G401 (cell line): ENCODE measurements around the gene ZNF574. TPM values are rescaled to one million over a fixed set of nuclear protein-coding genes. Genes with fewer than 3 reads are reported as not detected.

Source experiments
- DNase-seq: peaks from one replicate; pipeline ENCODE4 v3.0.0-alpha.2; 2015; ENCODE audit warnings: low spot score
- in situ Hi-C: cut with HindIII; loops from 2 replicates; pipeline ENCODE4 v1.10.0; 2016; ENCODE audit warnings: low sequenced_read_pairs, mixed read lengths
- total RNA-seq: library from RNA; depleted of rRNA; stranded (reverse); fragments of >200 nt; shearing (Covaris generic); gene quantifications from 2 replicates; pipeline ENCODE4 v1.2.3, GENCODE V29; 2014

The ZNF574 gene
- total RNA-seq, 1 experiment from 2014 or later: 22.4 TPM

DNA sequence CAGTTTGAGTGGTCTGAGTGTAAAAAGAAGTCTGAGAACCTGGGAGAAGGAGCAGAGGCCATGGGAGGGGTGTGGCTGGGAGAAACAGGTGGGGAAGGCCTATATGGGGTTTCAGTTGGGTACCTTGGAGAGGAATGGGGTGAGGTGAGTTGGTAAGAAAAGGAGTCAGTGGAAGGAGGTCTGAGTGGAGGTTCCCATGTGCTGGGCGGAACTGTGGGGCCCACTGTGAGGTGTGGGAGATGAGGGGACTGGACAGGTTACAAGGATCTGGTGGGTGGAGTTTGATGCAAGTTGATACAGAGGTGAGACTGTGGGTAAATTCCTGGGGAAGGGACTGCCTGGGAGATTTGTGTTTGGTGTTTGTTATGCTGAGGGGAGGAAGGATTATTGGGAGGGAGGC, 2.1 kb downstream of the ZNF574 start:
- no peak for DNase-seq
- in situ Hi-C loops: no loop called here

DNA sequence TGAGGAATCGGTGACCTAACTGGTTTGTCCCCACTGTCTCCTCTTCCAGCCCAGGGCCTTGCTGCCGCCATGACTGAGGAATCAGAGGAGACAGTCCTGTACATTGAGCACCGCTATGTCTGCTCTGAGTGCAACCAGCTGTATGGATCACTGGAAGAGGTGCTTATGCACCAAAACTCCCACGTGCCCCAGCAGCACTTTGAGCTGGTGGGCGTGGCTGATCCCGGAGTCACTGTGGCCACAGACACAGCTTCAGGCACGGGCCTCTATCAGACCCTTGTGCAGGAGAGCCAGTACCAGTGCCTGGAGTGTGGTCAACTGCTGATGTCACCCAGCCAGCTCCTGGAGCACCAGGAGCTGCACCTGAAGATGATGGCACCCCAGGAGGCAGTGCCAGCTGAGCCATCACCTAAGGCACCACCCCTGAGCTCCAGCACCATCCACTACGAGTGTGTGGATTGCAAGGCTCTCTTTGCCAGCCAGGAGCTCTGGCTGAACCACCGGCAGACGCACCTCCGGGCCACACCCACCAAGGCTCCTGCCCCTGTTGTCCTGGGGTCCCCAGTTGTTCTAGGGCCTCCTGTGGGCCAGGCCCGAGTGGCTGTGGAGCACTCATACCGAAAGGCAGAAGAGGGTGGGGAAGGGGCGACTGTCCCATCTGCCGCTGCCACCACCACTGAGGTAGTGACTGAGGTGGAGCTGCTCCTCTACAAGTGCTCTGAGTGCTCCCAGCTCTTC, 2.7 kb downstream of the ZNF574 start:
- no peak for DNase-seq
- in situ Hi-C loops: no loop called here

DNA sequence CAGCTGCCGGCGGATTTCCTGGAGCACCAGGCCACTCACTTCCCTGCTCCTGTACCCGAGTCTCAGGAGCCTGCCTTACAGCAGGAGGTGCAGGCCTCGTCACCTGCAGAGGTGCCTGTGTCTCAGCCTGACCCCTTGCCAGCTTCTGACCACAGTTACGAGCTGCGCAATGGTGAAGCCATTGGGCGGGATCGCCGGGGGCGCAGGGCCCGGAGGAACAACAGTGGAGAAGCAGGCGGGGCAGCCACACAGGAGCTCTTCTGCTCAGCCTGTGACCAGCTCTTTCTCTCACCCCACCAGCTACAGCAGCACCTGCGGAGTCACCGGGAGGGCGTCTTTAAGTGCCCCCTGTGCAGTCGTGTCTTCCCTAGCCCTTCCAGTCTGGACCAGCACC, 3.3 kb downstream of the ZNF574 start:
- in situ Hi-C loops: no loop called here
- DNase-seq: no peak

DNA sequence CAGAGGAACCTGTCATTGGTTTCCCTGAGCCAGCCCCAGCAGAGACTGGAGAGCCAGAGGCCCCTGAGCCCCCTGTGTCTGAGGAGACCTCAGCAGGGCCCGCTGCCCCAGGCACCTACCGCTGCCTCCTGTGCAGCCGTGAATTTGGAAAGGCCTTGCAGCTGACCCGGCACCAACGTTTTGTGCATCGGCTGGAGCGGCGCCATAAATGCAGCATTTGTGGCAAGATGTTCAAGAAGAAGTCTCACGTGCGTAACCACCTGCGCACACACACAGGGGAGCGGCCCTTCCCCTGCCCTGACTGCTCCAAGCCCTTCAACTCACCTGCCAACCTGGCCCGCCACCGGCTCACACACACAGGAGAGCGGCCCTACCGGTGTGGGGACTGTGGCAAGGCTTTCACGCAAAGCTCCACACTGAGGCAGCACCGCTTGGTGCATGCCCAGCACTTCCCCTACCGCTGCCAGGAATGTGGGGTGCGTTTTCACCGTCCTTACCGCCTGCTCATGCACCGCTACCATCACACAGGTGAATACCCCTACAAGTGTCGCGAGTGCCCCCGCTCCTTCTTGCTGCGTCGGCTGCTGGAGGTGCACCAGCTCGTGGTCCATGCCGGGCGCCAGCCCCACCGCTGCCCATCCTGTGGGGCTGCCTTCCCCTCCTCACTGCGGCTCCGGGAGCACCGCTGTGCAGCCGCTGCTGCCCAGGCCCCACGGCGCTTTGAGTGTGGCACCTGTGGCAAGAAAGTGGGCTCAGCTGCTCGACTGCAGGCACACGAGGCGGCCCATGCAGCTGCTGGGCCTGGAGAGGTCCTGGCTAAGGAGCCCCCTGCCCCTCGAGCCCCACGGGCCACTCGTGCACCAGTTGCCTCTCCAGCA, 4.2 kb downstream of the ZNF574 start:
- in situ Hi-C loops: no loop called here
- no peak for DNase-seq

DNA sequence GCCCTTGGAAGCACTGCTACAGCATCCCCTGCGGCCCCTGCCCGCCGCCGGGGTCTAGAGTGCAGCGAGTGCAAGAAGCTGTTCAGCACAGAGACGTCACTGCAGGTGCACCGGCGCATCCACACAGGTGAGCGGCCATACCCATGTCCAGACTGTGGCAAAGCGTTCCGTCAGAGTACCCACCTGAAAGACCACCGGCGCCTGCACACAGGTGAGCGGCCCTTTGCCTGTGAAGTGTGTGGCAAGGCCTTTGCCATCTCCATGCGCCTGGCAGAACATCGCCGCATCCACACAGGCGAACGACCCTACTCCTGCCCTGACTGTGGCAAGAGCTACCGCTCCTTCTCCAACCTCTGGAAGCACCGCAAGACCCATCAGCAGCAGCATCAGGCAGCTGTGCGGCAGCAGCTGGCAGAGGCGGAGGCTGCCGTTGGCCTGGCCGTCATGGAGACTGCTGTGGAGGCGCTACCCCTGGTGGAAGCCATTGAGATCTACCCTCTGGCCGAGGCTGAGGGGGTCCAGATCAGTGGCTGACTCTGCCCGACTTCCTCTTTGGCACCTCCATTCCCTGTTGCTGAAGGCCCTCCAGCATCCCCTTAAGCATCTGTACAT, 4.9 kb downstream of the ZNF574 start:
- in situ Hi-C loops: no loop called here
- DNase-seq: no peak

- in situ Hi-C loops: no loop called here
- DNase-seq: peak; percentile 58
Measured at GRCh38 chr19:42081584-42082203, 5.7 kb downstream of the ZNF574 start.

DNA sequence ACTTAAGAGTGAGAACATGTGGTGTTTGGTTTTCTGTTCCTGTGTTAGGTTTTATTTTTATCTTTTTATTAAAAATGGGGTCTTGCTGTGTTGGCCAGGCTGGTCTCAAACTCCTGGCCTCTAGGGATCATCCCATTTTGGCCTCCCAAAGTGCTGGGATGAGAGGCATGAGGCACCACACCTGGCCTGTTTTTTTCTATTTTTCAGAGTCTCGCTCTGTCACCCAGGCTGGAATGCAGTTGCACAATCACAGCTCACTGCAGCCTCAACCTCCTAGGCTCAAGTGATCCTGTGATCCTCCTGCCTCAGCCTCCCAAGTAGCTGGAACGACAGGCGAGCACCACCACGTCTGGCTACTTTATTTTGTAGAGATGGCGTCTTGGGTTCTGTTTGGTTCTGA, 7.6 kb downstream of the ZNF574 start:
- in situ Hi-C loops: no loop called here
- DNase-seq: no peak

DNA sequence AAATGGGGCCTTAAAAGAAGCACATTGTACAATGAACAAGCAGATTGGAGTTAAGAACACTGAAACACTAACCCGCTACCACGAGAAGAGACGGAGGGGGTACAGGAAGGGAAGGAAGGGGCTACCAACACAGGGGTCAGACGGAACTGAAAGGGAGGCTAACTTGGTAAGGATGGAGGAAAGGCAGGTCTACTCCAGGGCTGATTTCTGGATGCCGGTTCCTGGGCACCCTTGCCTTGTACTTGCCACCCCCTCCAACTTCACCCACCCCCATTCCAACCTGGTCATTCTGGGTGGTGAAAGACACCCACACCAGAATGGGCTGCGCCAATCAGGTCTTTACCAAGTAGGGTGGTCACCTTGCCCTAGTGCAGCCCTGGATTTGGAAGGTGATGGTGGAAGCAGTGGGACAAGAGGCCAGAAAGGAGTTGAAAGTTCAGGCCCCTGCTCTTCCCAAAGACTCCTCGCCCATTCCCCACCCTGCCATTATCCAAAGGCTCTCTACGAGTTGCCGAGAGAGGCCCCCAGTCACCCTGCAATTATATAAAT, 10.3 kb downstream of the ZNF574 start:
- no peak for DNase-seq
- in situ Hi-C loops: no loop called here

DNA sequence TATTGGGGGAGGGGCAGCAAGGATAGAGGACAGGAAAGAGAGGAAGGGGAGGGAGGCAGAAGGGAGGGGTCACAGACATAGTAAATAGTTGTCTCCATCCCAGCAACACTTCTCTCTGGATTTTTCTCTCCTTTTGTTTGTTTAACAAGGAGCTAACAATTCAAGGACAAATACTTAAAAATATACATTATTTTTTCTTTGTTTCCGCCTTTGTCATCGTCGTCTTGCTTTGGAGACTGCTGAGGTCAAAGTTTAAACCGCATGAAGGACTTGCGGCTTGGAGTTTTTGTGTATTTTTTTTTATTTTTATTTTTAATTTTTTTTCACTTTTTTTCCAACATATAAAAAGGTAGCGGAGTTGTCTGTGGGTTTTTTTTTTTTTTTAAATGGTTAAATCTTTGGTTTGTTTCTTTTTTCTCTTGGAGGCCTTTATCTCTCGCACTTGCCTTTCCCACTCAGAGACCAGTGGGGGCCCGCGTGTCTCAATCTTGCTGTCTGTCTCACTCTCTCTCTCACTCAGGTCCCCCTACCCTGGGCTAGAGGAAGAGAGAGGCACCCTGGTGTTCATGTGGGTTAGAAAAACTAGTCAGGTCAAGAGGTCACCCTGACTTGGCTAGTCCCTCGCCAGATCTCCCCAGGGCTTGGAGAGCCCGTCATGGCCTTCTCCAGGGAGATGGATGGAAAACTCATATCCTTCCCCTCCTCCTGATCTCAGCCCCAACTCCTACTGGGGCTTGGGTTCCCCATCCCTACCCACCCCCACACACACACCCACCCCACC, 11.0 kb downstream of the ZNF574 start:
- no peak for DNase-seq
- in situ Hi-C loops: no loop called here

DNA sequence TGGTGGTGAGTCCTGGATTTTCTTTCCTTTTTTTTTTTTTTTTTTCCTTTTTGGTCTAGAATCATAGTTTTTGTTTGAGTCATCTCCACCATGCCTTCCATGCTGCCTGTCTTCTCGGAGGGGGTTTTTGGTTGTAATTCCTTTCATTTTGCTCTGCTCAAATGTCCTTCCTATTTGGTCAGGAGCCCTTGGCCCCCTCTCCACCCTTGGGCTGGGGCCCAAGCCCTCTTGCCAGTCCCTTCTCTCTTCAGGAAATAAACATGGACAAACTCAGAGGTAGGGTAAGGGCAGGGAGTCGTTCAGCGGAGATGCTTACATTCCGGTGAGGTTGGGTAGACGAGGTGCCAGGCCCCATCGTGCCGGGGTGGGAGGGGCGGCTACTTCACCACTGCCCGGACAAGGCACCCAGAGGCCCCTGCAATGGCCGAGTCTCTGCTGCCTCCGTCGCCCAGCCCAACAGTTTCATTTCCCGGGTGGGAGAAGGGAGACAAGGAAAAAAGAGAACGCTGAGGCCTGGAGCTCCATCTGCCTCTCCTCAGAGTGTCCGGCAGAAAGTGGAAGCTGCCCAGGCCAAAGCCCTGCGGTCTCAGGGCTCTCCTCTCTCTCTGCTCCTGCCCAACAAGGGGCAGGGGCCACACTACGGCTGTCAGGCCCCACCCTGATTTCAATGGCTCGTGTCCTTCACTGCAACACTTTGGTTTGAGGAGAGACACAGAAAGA, 12.7 kb downstream of the ZNF574 start:
- in situ Hi-C loops: no loop called here
- no peak for DNase-seq

DNA sequence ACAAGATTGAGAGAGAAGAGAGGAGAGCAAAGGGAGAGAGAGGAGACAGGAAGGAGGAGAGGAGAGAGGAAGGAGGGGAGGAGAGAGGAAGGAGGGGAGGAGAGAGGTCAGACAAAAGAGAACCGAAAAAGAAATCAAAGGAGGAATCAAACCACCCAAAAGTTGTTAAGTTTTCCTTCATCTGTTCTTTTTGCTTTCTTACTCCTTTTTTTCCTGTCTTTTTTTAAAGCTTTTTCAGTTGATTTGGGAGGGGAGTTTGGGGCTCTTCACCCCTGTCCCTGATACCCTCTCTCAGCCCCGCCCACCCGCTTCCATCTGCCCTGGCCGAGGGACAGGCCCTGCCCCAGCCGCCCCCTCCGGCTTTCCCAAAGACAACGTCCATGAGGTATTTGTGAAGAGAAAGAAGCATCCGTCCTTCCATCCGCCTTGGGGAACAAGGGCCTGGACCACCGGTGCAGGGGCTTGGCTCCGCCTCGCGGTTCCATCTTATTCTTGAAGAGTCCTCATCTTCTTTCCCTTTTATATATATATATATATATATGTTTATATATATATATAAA, 13.3 kb downstream of the ZNF574 start:
- in situ Hi-C loops: no loop called here
- no peak for DNase-seq

DNA sequence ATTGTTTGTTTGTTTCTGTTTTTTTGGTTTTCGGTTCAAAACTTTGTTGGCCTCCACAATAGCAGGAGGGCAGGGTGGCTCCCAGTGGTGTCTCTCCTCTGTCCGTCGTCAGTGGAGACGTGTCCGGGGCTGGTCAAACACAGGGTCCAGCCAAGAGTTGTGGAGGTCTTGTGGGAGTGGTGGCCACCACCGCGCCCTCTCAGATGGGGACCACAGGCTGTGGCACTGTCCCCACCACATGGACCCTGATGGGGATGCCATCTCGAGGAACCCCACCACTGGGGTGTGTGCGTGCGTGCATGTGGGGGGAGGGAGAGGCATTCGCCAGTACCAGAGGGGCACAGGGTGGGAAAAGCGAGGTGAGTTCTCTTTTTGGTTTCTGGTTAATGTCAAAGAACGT, 13.8 kb downstream of the ZNF574 start:
- in situ Hi-C loops: no loop called here
- DNase-seq: no peak

- no peak for DNase-seq
- in situ Hi-C loops: no loop called here
Measured at GRCh38 chr19:42090672-42091071, 14.7 kb downstream of the ZNF574 start.

- in situ Hi-C loops: no loop called here
- no peak for DNase-seq
Measured at GRCh38 chr19:42091300-42091699, 15.3 kb downstream of the ZNF574 start.

DNA sequence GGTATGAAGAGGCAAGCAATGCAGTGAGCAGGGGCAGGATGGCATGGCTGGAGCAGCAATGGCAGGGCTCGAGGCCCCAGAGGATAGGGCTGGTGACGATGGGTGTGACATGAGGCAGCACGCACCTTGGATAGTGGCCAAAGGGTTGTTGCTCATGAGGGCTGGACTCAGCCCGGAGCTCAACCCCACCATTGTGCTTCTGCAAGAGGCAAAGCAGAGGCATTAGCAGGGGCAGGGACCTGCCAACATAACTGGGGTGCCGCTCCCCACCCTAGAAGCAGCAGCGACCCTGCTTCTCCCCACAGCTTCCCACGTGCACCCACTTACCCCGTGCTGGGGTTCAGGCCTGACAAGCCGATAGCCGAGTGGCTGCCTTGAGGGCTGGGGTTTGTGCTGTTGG, 15.8 kb downstream of the ZNF574 start:
- in situ Hi-C loops: no loop called here
- no peak for DNase-seq

- in situ Hi-C loops: no loop called here
- no peak for DNase-seq
Measured at GRCh38 chr19:42092350-42092749, 16.4 kb downstream of the ZNF574 start.

DNA sequence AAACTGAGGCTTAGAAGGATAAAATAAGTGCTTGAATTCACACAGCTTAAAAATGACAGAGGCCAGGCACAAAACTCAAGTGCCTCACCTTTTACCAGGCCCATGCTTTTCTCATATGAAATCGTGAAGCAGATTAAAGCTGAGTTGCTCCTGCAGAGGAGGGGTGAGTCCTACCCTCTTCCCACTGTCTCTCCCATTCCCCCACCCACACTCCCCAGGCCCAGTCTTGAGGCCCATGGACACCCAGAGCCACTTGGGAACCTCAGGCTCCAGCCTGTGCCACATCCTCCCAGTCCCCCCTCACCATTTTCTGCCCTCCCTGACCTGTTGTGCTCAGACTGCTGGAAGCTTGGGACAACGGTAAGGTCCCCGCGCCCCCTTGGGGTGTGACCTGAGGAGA, 17.5 kb downstream of the ZNF574 start:
- DNase-seq: no peak

GRCh38 chr19:42093926-42094325, 18.0 kb downstream of the ZNF574 start:
- no peak for DNase-seq
- in situ Hi-C loops: no loop called here

More for the DNA sequence above, 17.5 kb downstream of the ZNF574 start:
- in situ Hi-C loops: no loop called here
